SK-N-MC (cell line): Measurements from ENCODE around the gene CMIP.

ENCODE experiments used
- DNase-seq: peaks from one replicate; pipeline ENCODE4 v3.0.0-alpha.2; 2011; ENCODE audit warnings: low read depth, low spot score
- H3K27ac ChIP-seq: fragments of 200-600 bp; sonication (generic); 2 replicates; pipeline ENCODE4 v1.5.1; 2016; ENCODE audit warnings: mixed run types
- H3K36me3 ChIP-seq: fragments of 200-600 bp; sonication (generic); 2 replicates; pipeline ENCODE4 v1.6.1; 2017; ENCODE audit warnings: antibody characterized with exemption, low read length, mixed read lengths; ENCODE audit not compliant: insufficient read depth
- H3K4me3 ChIP-seq: fragments of 200-600 bp; sonication (generic); 2 replicates; pipeline ENCODE4 v1.5.1; 2016
- H3K9ac ChIP-seq: fragments of 200-600 bp; sonication (generic); 2 replicates; pipeline ENCODE4 v1.8.0; 2017; ENCODE audit warnings: mixed run types, mixed read lengths; ENCODE audit not compliant: insufficient read length
- H3K9me3 ChIP-seq: fragments of 200-600 bp; sonication (generic); 2 replicates; pipeline ENCODE4 v1.6.1; 2017; ENCODE audit warnings: low read depth, mild to moderate bottlenecking, antibody characterized with exemption, low read length, moderate library complexity, mixed read lengths
- EZH2 ChIP-seq: fragments of 200-600 bp; sonication (generic); IDR thresholded peaks from one replicate; pipeline ENCODE4 v1.6.1; 2017; ENCODE audit warnings: antibody characterized with exemption
- FOXP2 ChIP-seq: optimal IDR thresholded peaks from 2 replicates; pipeline ENCODE3; 2011; ENCODE audit warnings: mild to moderate bottlenecking, moderate library complexity; ENCODE audit not compliant: insufficient read depth; ENCODE audit errors: extremely low read length, control extremely low read depth
- POLR2AphosphoS5 ChIP-seq: IDR thresholded peaks from 2 replicates; pipeline ENCODE4 v1.6.1; 2012; ENCODE audit warnings: mild to moderate bottlenecking, low read depth, low read length, borderline replicate concordance

CMIP gene

GRCh38 chr16:81444448-81445121 is at the start of gene CMIP:
TSS of gene CMIP (plus strand) at chr16:81444808.
- Histone ChIP-seq H3K9ac (peak within 1 kb of the TSS; percentile 66), H3K27ac (no peak within 1 kb of the TSS), H3K36me3 (no peaks in the 10 kb centered on the region), H3K9me3 (no peaks in the 10 kb centered on the region), H3K4me3 (peak within 1 kb of the TSS; percentile 81)
- DNase-seq = no peak
- TF ChIP-seq POLR2AphosphoS5 = no peak
- no peak for TF ChIP-seq EZH2
- TF ChIP-seq FOXP2 = no peak

GRCh38 chr16:81394966-81395655 is 49.5 kb upstream of the CMIP start:
- no peak overlapping the region for H3K4me3 ChIP-seq
- no peaks in the 10 kb centered on the region for H3K36me3 ChIP-seq
- no peaks in the 10 kb centered on the region for H3K9me3 ChIP-seq
- no peak for DNase-seq
- no peak overlapping the region for H3K27ac ChIP-seq
- no peak overlapping the region for H3K9ac ChIP-seq
- TF ChIP-seq POLR2AphosphoS5 (no peak), EZH2 (no peak), FOXP2 (no peak)

- TF ChIP-seq FOXP2 (no peak), POLR2AphosphoS5 (no peak), EZH2 (no peak)
Observed at GRCh38 chr16:81397058-81397878, 47.3 kb upstream of the CMIP start.

GRCh38 chr16:81397879-81398520 is 46.6 kb upstream of the CMIP start:
- Histone ChIP-seq H3K9me3 (no peaks in the 10 kb centered on the region), H3K9ac (no peak overlapping the region), H3K4me3 (no peak overlapping the region), H3K27ac (no peak overlapping the region), H3K36me3 (no peaks in the 10 kb centered on the region)
- TF ChIP-seq POLR2AphosphoS5 = no peak
- TF ChIP-seq FOXP2 = no peak
- TF ChIP-seq EZH2 = no peak
- DNase-seq = no peak

More at GRCh38 chr16:81397058-81397878, 47.3 kb upstream of the CMIP start:
- H3K4me3 ChIP-seq = no peak overlapping the region
- H3K36me3 ChIP-seq = no peaks in the 10 kb centered on the region
- no peak overlapping the region for H3K27ac ChIP-seq
- H3K9me3 ChIP-seq = no peaks in the 10 kb centered on the region
- H3K9ac ChIP-seq = no peak overlapping the region
- DNase-seq = no peak

GRCh38 chr16:81399909-81400308 is 44.7 kb upstream of the CMIP start:
- H3K4me3 ChIP-seq = no peak overlapping the region
- DNase-seq = no peak
- TF ChIP-seq EZH2 (no peak), POLR2AphosphoS5 (no peak), FOXP2 (no peak)
- no peaks in the 10 kb centered on the region for H3K36me3 ChIP-seq
- H3K9ac ChIP-seq = no peak overlapping the region
- H3K9me3 ChIP-seq = no peaks in the 10 kb centered on the region
- no peak overlapping the region for H3K27ac ChIP-seq

- Histone ChIP-seq H3K27ac (no peak overlapping the region), H3K4me3 (no peak overlapping the region), H3K9me3 (no peaks in the 10 kb centered on the region), H3K9ac (no peak overlapping the region), H3K36me3 (no peaks in the 10 kb centered on the region)
- DNase-seq = no peak
- TF ChIP-seq POLR2AphosphoS5 = no peak
- TF ChIP-seq EZH2 = no peak
- TF ChIP-seq FOXP2 = no peak
Observed at GRCh38 chr16:81401035-81401950, 43.3 kb upstream of the CMIP start.

GRCh38 chr16:81403208-81403600 is 41.4 kb upstream of the CMIP start:
- no peak for DNase-seq
- H3K9me3 ChIP-seq = no peaks in the 10 kb centered on the region
- no peaks in the 10 kb centered on the region for H3K36me3 ChIP-seq
- no peak overlapping the region for H3K9ac ChIP-seq
- H3K27ac ChIP-seq = no peak overlapping the region
- peak overlapping the region; percentile 64; the same call in 1 of the 2 replicates for H3K4me3 ChIP-seq
- TF ChIP-seq POLR2AphosphoS5 = no peak
